ENCODE results near the gene ANKMY1. TPM values are rescaled to one million over a fixed set of nuclear protein-coding genes. Genes with fewer than 3 reads are reported as not detected.
A peak's percentile ranks its signal among the peaks of the same experiment; 100 is the strongest.

The ANKMY1 gene
- total and polyA plus RNA-seq, 2 experiments from 2014 or later, result 9.2 to 11.1 TPM

GRCh38 chr2:240561325-240561971, 3.7 kb upstream of the ANKMY1 start:
- 26% methylated on average over 14 of the region's 14 CpGs for WGBS (ENCODE audit: low lambda C conversion rate, missing lambda C conversion rate)
- H3K4me2 ChIP-seq, result peak overlapping the region; percentile 82
- peaks cover 18% of the 10 kb centered on the region for H4K20me1 ChIP-seq (ENCODE audit: insufficient read depth, poor library complexity, severe bottlenecking)
- H3K36me3 ChIP-seq (replicated peaks; ENCODE audit: insufficient read depth, low read depth), result no peaks in the 10 kb centered on the region
- peaks cover 54% of the 10 kb centered on the region for H3K79me2 ChIP-seq
- peak overlapping the region; percentile 16 for H3K4me3 ChIP-seq
- H3K9me2 ChIP-seq (replicated peaks; ENCODE audit: insufficient read depth), result no peaks in the 10 kb centered on the region
- peak overlapping the region; percentile 12 for H2AFZ ChIP-seq
- TF ChIP-seq CTCF (IDR thresholded peaks at IDR 0.05; ENCODE audit: poor library complexity) (no peak), EZH2 (IDR thresholded peaks at IDR 0.05; ENCODE audit: borderline replicate concordance) (no peak), EZH2phosphoT487 (IDR thresholded peaks at IDR 0.05; ENCODE audit: low read depth, severe bottlenecking, unreplicated experiment) (no peak)
- H3K4me1 ChIP-seq (ENCODE audit: insufficient read depth), result peaks cover 45% of the 10 kb centered on the region
- peak; percentile 63 for DNase-seq (ENCODE audit: low spot score)
- H3K27ac ChIP-seq, result peak overlapping the region; percentile 94
- no peaks in the 10 kb centered on the region for H3K27me3 ChIP-seq
- H3K9me3 ChIP-seq (ENCODE audit: low read depth), result no peaks in the 10 kb centered on the region

GRCh38 chr2:240560480-240561324, 2.9 kb upstream of the ANKMY1 start:
- Histone ChIP-seq H3K9me3 (ENCODE audit: low read depth) (no peaks in the 10 kb centered on the region), H3K4me3 (peak overlapping the region; percentile 67), H4K20me1 (ENCODE audit: insufficient read depth, poor library complexity, severe bottlenecking) (peaks cover 18% of the 10 kb centered on the region), H3K79me2 (peaks cover 60% of the 10 kb centered on the region), H3K4me2 (peak overlapping the region; percentile 82), H3K9me2 (replicated peaks; ENCODE audit: insufficient read depth) (no peaks in the 10 kb centered on the region), H3K27me3 (no peaks in the 10 kb centered on the region), H3K27ac (peak overlapping the region; percentile 100), H3K4me1 (ENCODE audit: insufficient read depth) (peaks cover 40% of the 10 kb centered on the region), H2AFZ (peak overlapping the region; percentile 66), H3K36me3 (replicated peaks; ENCODE audit: insufficient read depth, low read depth) (no peaks in the 10 kb centered on the region)
- no peak for TF ChIP-seq CTCF (IDR thresholded peaks at IDR 0.05; ENCODE audit: poor library complexity)
- peak; percentile 100 for DNase-seq (ENCODE audit: low spot score)
- WGBS (ENCODE audit: low lambda C conversion rate, missing lambda C conversion rate), result under 1% methylated on average over 84 of the region's 101 CpGs

- peaks cover 34% of the 10 kb centered on the region for H3K4me1 ChIP-seq (ENCODE audit: insufficient read depth)
- 1% methylated on average over 28 of the region's 39 CpGs for WGBS (ENCODE audit: low lambda C conversion rate, missing lambda C conversion rate)
- H3K79me2 ChIP-seq, result peaks cover 66% of the 10 kb centered on the region
- peaks cover 18% of the 10 kb centered on the region for H4K20me1 ChIP-seq (ENCODE audit: insufficient read depth, poor library complexity, severe bottlenecking)
- no peaks in the 10 kb centered on the region for H3K36me3 ChIP-seq (replicated peaks; ENCODE audit: insufficient read depth, low read depth)
- peak within 1 kb of the TSS; percentile 67 for H3K4me3 ChIP-seq
- peak within 1 kb of the TSS; percentile 66 for H2AFZ ChIP-seq
- peak within 1 kb of the TSS; percentile 82 for H3K4me2 ChIP-seq
- H3K27ac ChIP-seq, result peak within 1 kb of the TSS; percentile 100
- no peaks in the 10 kb centered on the region for H3K9me3 ChIP-seq (ENCODE audit: low read depth)
- no peaks in the 10 kb centered on the region for H3K27me3 ChIP-seq
- DNase-seq (ENCODE audit: low spot score), result peak; percentile 94
- H3K9me2 ChIP-seq (replicated peaks; ENCODE audit: insufficient read depth), result no peaks in the 10 kb centered on the region
- TF ChIP-seq CTCF (IDR thresholded peaks at IDR 0.05; ENCODE audit: poor library complexity) (no peak), EZH2 (IDR thresholded peaks at IDR 0.05; ENCODE audit: borderline replicate concordance) (no peak), EZH2phosphoT487 (IDR thresholded peaks at IDR 0.05; ENCODE audit: low read depth, severe bottlenecking, unreplicated experiment) (no peak)
Measured at GRCh38 chr2:240560084-240560479, 2.3 kb upstream of the ANKMY1 start, which contains the start of gene DUSP28. Gene DUSP28 (plus strand): TSS chr2:240560357. CDS start chr2:240560685, 328 bp downstream.

Data from hepatocyte (in vitro differentiated cells).